B cell (primary cell): ENCODE results near the gene GCNT4. TPM values are rescaled to one million over a fixed set of nuclear protein-coding genes. Genes with fewer than 3 reads are reported as not detected.

Experiments used
- ATAC-seq: fragments of 200-7000 bp; cut with Tn5 transposase; one replicate; pipeline ENCODE4 v1.10.0; 2021; ENCODE audit warnings: low read depth, mild to moderate bottlenecking, moderate number of reproducible peaks, moderate library complexity
- CTCF ChIA-PET: fragments of 350-600 bp; sonication (Branson Sonifier 250); formaldehyde crosslinking; loops from one replicate; lab custom pipeline; 2021; ENCODE audit warnings: antibody characterized with exemption, inconsistent platforms; lab: Charles Lee
- POLR2A ChIA-PET: fragments of 350-600 bp; sonication (Branson Sonifier 250); formaldehyde crosslinking; loops from one replicate; lab custom pipeline; 2021; ENCODE audit warnings: antibody characterized with exemption; lab: Charles Lee
- DNase-seq: peaks from one replicate; pipeline ENCODE4 v3.0.0; 2013
- H2AFZ ChIP-seq: 2 replicates; pipeline ENCODE4 v1.6.1; 2012; ENCODE audit warnings: mild to moderate bottlenecking, low read depth, low read length; ENCODE audit not compliant: insufficient read depth, poor library complexity, severe bottlenecking
- H3K27ac ChIP-seq, 2 donors: 1 replicate in 1 of 2; 2 replicates in 1 of 2; pipeline ENCODE4 v1.5.1; 2012 to 2013; ENCODE audit warnings: low read length in 2 of 2, mild to moderate bottlenecking in 2 of 2, moderate library complexity in 1 of 2
- H3K27me3 ChIP-seq, 4 experiments: fragments of 200-600 bp in 1 of 4; sonication (generic) in 1 of 4; replicated peaks in 1 of 4; 1 replicate in 2 of 4; 2 replicates in 2 of 4; pipeline versions ENCODE4 v1.6.1 to v1.7.0; 2013 to 2016; ENCODE audit warnings: low read length in 3 of 4, mild to moderate bottlenecking in 2 of 4, mixed read lengths in 1 of 4, moderate library complexity in 1 of 4; ENCODE audit not compliant: insufficient read depth in 4 of 4, control insufficient read depth in 3 of 4; ENCODE audit errors: control extremely low read depth in 1 of 4
- H3K36me3 ChIP-seq, 2 experiments: replicated peaks in 1 of 2; 1 replicate in 1 of 2; 2 replicates in 1 of 2; pipeline versions ENCODE4 v1.6.1 to v1.7.1; 2013; ENCODE audit warnings: low read length in 1 of 2; ENCODE audit not compliant: insufficient read depth in 2 of 2, control insufficient read depth in 1 of 2; ENCODE audit errors: control extremely low read depth in 1 of 2, extremely low read depth in 1 of 2
- H3K4me1 ChIP-seq, 2 donors: fragments of 200-600 bp in 1 of 2; sonication (generic) in 1 of 2; 1 replicate in 1 of 2; 2 replicates in 1 of 2; pipeline versions ENCODE4 v1.5.1 to v1.6.1; 2013 to 2017; ENCODE audit warnings: low read length in 2 of 2; ENCODE audit not compliant: control insufficient read depth in 2 of 2, insufficient read depth in 2 of 2
- H3K4me2 ChIP-seq: replicated peaks from 2 replicates; pipeline ENCODE3; 2012; ENCODE audit warnings: mild to moderate bottlenecking, low read depth, low read length; ENCODE audit not compliant: poor library complexity, severe bottlenecking
- H3K4me3 ChIP-seq, 5 experiments: fragments of 200-600 bp in 1 of 5; sonication (generic) in 1 of 5; 1 replicate in 3 of 5; 2 replicates in 2 of 5; pipeline versions ENCODE4 v1.5.1 to v1.7.0; 2011 to 2016; ENCODE audit warnings: low read length in 4 of 5, mild to moderate bottlenecking in 4 of 5, low read depth in 2 of 5, control low read depth in 1 of 5, moderate library complexity in 1 of 5; ENCODE audit not compliant: insufficient read depth in 1 of 5; ENCODE audit errors: control extremely low read depth in 1 of 5, extremely low read depth in 1 of 5
- H3K79me2 ChIP-seq: fragments of 200-600 bp; sonication (generic); one replicate; pipeline ENCODE4 v1.6.0; 2016; ENCODE audit warnings: low read length; ENCODE audit not compliant: control insufficient read depth, insufficient read depth
- H3K9ac ChIP-seq: fragments of 200-600 bp; sonication (generic); 2 replicates; pipeline ENCODE4 v1.6.1; 2017; ENCODE audit warnings: mild to moderate bottlenecking, low read length, moderate library complexity
- H3K9me3 ChIP-seq, 3 donors: one replicate each; pipeline versions ENCODE4 v1.6.1 to v1.7.1; 2013; ENCODE audit warnings: low read length in 2 of 3; ENCODE audit not compliant: control insufficient read depth in 2 of 3, insufficient read depth in 1 of 3; ENCODE audit errors: control extremely low read depth in 1 of 3
- H4K20me1 ChIP-seq: 2 replicates; pipeline ENCODE4 v1.6.0; 2012; ENCODE audit warnings: mild to moderate bottlenecking, low read length; ENCODE audit not compliant: insufficient read depth, control insufficient read depth, poor library complexity, severe bottlenecking
- H3K27ac Mint-ChIP-seq: one replicate; pipeline ENCODE4 v1.8.0; 2021; ENCODE audit warnings: mixed read lengths
- H3K27me3 Mint-ChIP-seq: one replicate; pipeline ENCODE4 v1.8.0; 2021; ENCODE audit warnings: mixed read lengths
- H3K4me1 Mint-ChIP-seq: one replicate; pipeline ENCODE4 v1.8.0; 2021; ENCODE audit warnings: mixed read lengths
- H3K4me3 Mint-ChIP-seq: one replicate; pipeline ENCODE4 v1.8.0; 2021; ENCODE audit warnings: mixed read lengths
- H3K9me3 Mint-ChIP-seq: one replicate; pipeline ENCODE4 v1.8.0; 2022; ENCODE audit warnings: mixed read lengths; ENCODE audit not compliant: insufficient read depth
- CTCF ChIP-seq: fragments of 200-600 bp; IDR thresholded peaks from one replicate; pipeline ENCODE4 v1.8.0; 2022; ENCODE audit warnings: antibody characterized with exemption, mild to moderate bottlenecking
- EZH2 ChIP-seq: IDR thresholded peaks from 2 replicates; pipeline ENCODE4 v1.6.1; 2012; ENCODE audit warnings: borderline replicate concordance, low read depth, mild to moderate bottlenecking, moderate library complexity, low read length; ENCODE audit not compliant: insufficient read depth, poor library complexity, severe bottlenecking
- WGBS: methylation state at CpG from one replicate; pipeline ENCODE4 v1.1.5; 2013; ENCODE audit warnings: missing lambda C conversion rate; ENCODE audit not compliant: insufficient coverage; 5-methylcytosine and 5-hydroxymethylcytosine counted together
- intact Hi-C: fragments of 100-400 bp; cut with micrococcal nuclease; formaldehyde crosslinking; loops from one replicate; pipeline ENCODE4 v1.10.0; 2022
- polyA plus RNA-seq: library from polyadenylated mRNA; depleted of rRNA; stranded (reverse); fragments of >200 nt; gene quantifications from 2 replicates; pipeline ENCODE4 v1.2.3, GENCODE V29; 2012
- total RNA-seq, 2 donors: library from RNA; stranded (reverse); fragments of 120-200 nt in 1 of 2; gene quantifications; 1 replicate in 1 of 2; 2 replicates in 1 of 2; pipeline versions ENCODE4 v1.2.3 to v1.2.4, GENCODE V29; 2013 to 2022

GCNT4 gene
- total and polyA plus RNA-seq, 2 donors (not counting 1 experiment from before 2014, with no cell fraction given), result 0.01 TPM; not detected in 1

GRCh38 chr5:75023368-75024159, 28.8 kb downstream of the GCNT4 start:
- 85% methylated on average over 3 of the region's 9 CpGs for WGBS
- no peak for TF ChIP-seq CTCF
- no peak for TF ChIP-seq EZH2
- Histone ChIP-seq H3K27me3 (no peaks in the 10 kb centered on the region), H4K20me1 (no peaks in the 10 kb centered on the region), H3K4me3 (no peak overlapping the region), H3K27ac (no peak overlapping the region), H3K4me2 (no peak overlapping the region), H3K79me2 (no peaks in the 10 kb centered on the region), H3K36me3 (no peaks in the 10 kb centered on the region), H3K9me3 (no peaks in the 10 kb centered on the region), H3K9ac (no peak overlapping the region), H2AFZ (no peak overlapping the region), H3K4me1 (no peaks in the 10 kb centered on the region)
- H3K4me1 Mint-ChIP-seq, result no peaks in the 10 kb centered on the region
- H3K9me3 Mint-ChIP-seq, result no peaks in the 10 kb centered on the region
- DNase-seq, result no peak
- intact Hi-C loops, result no loop called here
- ChIA-PET CTCF (no interaction called here), POLR2A (no interaction called here)
- H3K27ac Mint-ChIP-seq, result no peak overlapping the region
- H3K4me3 Mint-ChIP-seq, result no peak overlapping the region
- H3K27me3 Mint-ChIP-seq, result peaks cover 23% of the 10 kb centered on the region
- ATAC-seq, result no peak

GRCh38 chr5:75021800-75022199, 30.6 kb downstream of the GCNT4 start:
- ATAC-seq, result no peak
- peaks cover 20% of the 10 kb centered on the region for H3K27me3 Mint-ChIP-seq
- no peak overlapping the region for H3K4me3 Mint-ChIP-seq
- Histone ChIP-seq H3K36me3 (no peaks in the 10 kb centered on the region), H4K20me1 (no peaks in the 10 kb centered on the region), H3K27me3 (no peaks in the 10 kb centered on the region), H3K4me2 (no peak overlapping the region), H3K27ac (no peak overlapping the region), H3K9me3 (no peaks in the 10 kb centered on the region), H3K4me3 (no peak overlapping the region), H2AFZ (no peak overlapping the region), H3K4me1 (no peaks in the 10 kb centered on the region), H3K9ac (no peak overlapping the region), H3K79me2 (no peaks in the 10 kb centered on the region)
- intact Hi-C loops, result no loop called here
- TF ChIP-seq EZH2, result no peak
- H3K4me1 Mint-ChIP-seq, result no peaks in the 10 kb centered on the region
- no peak for DNase-seq
- ChIA-PET CTCF (no interaction called here), POLR2A (no interaction called here)
- no peaks in the 10 kb centered on the region for H3K9me3 Mint-ChIP-seq
- H3K27ac Mint-ChIP-seq, result no peak overlapping the region
- no CpG with 5 or more reads among the region's 4 CpGs for WGBS
